Stimulated activated CD4-positive, alpha-beta T cell treated with anti-CD3 and anti-CD28 coated beads, Interleukin-2, amount 100 ng/mL, for 48 hours (primary cell): ENCODE results near the gene PGBD5.
A peak's percentile ranks its signal among the peaks of the same experiment; 100 is the strongest.

Experiments used
- DNase-seq, 2 donors: peaks; one replicate each; pipeline ENCODE4 v3.0.0-alpha.2; 2020

Gene PGBD5

DNA sequence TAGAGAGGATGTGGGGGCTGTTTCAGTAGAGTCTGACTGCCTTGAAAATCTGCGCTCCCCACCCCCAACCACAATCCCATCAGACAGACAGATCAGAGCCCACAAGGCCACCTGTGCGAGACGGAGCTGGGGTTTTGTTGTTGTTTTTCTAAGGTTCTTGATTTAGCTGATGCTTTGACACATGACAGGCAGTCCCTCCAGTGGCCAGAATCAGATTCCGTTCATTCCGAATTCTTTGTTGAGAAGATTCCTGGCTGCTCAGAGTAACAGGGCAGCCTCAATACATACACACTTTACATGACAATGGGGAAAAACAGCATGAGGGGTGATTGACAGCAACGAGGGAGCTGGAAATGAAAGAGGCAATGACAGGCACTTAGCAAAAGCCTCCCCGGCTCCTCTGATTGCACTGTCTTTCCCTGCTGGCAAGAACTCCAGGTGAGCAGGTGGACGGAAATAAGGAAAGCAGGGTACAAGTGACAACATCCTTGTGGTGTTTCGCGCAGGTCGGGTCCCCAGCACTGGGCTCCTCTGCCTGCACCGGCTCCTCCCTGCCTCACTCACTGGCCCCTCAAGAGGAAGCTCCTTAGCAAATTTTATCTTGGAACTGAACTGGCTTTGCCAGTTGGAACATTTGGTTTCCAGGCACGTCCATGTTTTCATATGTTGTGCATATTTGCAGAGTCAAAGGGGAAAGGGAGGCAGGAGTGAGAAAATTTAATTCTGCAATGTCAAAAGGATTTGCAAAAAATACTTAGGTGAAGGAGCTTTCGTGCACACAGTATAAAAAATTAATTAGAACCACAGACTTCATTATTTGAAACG, 148.7 kb downstream of the PGBD5 start:
- DNase-seq: no peak

DNA sequence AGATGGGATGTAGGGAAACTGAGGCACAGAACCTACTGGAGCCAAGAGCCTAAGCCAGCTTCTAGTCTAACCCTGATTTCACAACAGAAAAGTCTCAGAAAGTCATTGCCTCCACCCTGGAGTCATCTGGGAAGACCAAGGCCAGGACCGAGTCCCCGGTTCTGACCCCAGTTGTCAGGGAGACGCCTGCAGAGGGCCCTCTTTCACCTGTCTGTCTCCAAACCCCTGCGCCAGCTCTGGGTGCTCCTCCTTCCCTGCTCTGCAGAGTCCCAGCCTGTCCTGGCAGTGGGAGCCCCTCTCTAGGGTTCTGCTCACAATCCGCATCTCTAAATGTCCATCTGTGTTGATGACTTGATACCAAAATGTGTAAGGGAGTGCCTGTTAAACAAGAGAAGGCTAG, 149.7 kb downstream of the PGBD5 start:
- DNase-seq: no peak

DNA sequence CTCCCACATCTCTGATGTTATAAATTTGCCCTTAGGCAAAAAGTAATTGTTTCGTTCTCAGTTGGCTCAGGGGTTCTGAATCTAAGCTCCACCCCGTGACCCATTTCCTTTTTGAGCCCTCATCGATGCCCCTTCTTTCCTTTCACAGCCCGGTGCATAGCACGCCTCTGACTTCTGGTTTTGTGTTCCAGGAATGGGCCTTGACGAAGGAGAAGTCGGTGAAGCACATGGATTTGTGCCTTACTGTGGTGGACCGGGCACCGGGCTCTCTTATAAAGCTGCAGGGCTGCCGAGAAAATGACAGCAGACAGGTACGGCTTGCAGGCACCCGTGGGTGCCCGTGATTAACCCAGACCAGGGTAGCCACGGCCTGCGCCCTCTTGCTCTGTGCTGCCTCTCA, 151.9 kb downstream of the PGBD5 start:
- no peak for DNase-seq

DNA sequence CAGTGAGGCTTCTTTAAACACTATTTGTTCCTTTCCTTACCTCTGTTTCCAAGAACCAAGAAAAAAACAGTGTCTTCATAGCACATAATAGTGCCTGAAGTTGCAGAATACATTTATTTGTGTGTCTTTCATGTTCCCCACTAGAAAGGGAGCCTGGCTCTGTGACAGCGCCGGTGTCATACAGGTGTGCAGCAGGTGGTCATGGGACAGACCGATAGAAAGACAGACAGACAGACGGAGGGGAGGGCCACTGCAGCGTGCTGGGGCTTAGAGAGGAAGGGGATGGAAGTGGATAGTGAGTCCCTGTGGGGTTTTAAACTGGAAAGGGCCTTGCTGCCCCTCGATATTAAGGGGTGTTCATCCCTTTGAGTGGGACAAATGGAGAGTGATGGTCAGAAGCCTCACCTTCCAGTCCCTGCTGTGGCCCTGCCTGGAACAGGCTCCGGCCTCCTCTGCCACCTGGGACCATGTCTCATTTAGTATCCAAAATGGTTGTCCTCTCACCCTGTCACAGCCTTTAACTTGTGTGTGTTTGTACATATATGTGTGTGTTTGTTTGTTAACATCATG, 152.9 kb downstream of the PGBD5 start:
- DNase-seq: no peak

DNA sequence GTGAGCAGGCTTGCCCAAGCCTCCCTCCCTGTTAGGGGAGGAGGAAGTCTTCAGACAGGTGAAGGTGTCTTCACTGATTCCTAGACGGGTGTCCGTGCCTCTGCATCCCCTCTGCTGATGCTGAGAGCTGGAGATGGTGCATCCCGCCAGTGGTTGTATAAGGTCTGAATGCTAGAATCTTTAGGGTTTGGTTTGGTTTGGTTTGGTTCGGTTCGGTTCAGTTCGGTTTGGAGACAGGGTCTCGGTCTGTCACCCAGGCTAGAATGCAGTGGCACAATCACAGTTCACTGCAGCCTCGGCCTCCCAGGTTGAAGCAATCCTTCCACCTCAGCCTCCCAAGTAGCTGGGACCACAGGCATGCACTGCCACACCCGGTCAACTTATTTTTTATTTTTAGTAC, 153.6 kb downstream of the PGBD5 start:
- DNase-seq: no peak

DNA sequence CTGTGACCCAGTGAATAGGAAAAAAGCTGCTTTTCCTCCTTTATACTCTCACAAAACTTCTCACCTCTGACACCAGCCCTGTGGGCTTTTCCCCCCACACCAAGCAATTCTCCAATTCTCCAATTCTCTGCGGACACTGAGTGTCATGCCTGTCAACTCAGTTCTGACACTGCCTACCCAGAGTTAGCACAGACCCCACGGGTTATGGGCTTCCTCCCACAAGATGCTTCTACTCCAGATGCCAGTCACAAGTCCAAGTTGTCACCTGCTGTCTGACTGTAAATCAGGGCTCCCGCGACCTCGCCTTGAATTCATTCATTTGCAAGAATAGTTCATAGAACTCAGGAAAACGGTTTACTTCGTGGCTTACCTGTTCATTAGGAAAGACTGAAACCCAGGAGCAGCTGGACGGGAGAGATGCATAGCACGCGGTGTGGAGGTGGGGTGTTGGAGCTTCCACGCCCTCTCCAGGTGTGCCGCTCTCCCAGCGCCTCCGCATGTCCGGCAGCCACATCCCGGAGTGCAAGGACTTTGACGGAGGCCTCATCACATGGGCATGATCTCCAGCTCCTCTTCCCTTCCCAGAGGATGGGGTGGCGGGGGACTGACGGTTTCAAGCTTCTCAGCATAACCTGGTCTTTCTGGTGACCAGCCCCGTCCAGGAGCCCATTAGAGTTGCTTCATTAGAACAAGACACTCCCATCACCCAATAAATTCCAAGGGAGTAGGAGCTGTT, 154.7 kb downstream of the PGBD5 start:
- no peak for DNase-seq

DNA sequence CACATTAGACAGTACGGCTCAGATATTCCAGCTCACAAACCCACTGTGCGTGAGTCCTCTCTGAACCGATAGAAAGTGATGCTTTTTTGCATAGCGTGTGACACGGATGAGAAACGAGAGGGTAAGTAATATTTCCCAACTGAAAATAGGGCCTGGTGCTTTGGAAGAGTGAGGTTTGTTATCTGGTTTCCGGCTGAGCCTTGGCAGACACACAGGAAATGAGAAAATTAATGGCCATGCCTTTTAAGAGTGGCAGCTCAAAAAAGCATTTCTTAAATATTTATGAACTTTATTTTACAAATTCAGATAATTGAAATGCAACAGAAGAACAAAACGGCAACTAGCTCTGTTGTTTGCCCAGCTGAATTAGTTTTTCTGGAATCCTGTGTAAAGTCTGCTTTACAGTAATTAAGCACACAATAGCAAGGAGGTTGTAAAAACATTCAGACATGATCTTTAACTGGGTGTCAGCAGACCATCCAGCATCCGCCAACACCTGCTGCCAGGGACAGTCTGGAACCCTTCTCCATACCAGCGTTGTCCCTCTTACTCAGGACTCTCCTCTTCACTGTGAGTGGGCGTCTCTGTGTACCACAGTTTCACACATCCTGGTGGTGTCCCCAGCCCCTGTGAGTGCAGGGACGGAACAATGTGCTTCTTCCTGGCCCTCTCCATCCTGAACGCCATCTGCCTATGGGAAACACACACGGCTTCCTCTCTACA, 155.4 kb downstream of the PGBD5 start:
- DNase-seq: peak in 1 of 2 donors; percentile 15

DNA sequence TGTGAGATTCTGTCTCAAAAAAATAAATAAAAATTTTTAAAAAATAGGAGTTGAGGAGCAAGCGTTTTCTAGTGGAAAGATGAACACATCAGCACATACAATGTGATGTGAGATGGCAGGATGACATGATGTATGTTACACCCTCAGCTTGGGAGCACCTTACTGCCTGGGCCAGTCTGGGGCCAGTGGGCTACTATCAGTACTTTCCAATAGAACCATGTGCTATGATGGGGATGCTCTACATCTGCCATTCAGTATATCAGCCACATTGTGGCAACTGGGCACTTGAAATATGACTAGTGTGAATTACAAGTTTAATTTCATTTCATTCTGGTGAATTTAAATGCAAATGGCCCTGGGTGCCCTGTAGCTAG, 156.0 kb downstream of the PGBD5 start:
- no peak for DNase-seq

DNA sequence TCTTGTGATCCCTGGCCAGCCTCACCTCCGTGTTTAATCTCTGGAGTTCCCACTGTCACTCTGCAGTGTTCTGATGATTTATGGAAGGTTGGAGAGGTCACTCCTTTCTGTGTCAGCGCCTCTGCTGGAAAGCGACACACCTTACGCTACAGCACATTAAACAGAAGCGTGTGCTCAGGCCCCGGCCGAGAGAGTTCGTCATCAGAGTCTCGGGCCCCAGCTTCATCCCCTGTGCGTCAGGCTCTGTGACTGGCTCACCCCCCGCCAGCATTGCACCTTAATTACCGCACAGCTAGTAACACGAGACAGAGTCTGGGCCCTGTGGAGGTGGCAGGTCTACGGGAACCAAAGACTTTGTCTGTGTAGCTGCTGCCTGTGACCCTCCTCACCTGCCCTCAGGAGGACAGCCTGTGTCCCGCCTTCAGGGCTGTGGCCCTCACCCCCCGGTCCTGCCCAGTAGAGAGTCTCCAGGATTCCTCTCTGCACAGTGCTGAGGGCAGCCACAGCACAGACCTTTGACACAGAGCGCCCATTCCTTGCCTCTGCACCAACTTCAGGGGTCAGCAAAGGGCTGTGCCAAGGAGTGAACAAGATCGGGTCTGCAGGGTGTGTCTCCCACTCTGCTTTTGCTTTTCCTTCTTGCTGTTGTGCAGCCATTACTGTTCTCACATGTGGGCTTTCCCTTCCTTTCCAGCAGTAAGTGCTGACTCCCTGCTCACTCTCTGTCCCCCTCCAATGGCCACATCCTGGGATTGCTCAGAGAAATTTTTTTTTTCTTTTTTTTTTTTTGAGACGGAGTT, 157.6 kb downstream of the PGBD5 start:
- no peak for DNase-seq

DNA sequence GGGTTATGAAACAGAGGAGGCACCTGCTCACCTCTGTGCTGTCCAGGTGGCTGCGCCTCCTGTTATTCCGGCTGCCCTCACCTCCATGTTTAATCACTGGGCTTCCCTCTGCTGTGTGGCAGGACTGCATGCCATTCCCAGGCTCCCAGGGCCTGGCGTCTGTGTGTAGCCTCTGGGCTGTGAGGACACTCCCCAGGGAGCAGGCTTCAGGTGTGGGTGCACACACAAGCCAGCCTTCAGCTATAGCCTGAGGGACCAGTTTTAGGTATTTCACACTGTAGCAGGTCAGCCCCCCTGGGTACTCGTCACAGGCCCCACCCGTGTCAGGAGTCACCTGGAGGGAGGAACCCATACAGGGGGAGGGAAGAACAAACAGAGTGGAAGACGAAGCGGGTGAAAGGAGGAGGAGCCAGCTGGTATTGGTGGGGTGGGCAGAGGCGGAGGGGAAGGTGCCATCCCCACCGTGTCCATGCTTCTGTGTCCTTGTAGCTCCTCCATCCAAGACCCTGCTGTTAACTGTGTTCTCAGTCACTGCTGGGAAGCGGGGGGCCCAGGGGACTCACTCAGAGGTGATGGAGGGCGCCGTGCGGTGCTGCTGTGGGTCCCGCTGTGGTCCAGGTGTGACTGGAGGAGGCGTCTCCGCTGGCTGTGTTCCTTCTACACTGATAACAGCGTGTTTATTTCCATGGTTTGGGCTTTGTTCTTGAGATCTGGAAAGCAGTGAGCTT, 158.6 kb downstream of the PGBD5 start:
- DNase-seq: no peak

DNA sequence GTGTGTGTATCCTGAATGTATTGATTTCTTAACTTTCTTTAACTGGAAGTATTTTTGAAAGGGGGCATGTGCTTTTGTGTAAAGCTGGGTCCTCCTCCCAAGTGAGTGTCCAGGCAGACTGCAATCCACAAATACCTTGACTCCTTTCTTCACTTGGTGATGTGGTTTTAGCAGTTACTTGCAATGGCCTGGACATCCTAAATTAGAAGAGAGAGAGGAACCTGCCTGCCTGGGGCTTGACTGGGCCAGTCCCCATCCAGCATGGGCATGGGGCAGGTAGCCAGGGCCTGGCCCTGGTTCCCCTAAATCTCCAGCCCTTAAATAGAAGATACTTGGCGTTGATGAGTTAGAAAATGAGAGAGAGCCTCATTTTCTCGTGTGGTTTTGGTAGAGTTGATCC, 159.7 kb downstream of the PGBD5 start:
- DNase-seq: no peak

DNA sequence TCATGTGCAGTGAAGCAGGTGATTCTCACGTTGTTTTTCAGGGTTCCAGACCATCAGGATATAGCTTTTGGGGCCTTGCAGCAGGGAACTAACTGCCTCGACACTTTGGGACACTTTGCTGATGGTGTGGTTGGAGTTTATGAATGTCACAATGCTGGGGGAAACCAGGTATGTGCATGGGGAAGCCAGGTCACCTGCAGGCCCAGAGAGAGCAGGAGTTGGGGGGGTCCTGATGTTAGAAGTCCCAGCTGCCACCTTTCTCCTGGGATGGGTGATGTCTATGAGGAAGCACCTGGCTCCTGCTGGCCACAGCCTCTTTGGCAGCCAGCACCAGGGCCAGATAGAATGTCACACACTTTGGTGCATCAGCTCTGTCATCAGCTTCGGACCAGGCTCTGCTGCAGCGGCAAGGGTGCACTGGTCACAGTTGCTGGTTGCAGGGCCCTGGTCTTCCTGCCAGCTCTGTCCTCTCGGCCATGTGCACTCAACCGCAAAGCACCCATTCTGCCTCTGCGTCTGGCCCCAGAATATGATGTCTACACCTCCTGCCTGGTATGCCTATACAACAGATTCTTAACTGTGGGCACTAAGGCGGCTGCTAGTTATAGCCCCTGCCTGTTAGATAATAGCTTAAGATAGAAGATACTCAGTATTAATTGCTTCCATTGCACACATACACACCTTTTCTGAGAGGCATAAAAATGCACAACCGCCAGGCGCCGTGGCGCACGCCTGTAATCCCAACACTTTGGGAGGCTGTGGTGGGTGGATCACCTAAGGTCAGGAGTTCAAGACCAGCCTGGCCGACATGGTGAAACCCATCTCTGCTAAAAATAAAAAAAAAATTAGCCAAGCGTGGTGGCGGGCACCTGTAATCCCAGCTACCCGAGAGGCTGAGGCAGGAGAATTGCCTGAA, 160.7 kb downstream of the PGBD5 start:
- DNase-seq: no peak
